CD4-positive, CD25-positive, alpha-beta regulatory T cell (primary cell): ENCODE measurements around the gene ABCC11. TPM values are rescaled to one million over a fixed set of nuclear protein-coding genes. Genes with fewer than 3 reads are reported as not detected.

Experiments used
- ATAC-seq, 2 donors: fragments of 150-1000 bp; cut with Tn5 transposase; one replicate each; pipeline ENCODE4 v1.10.0; 2021; ENCODE audit warnings: low read depth in 2 of 2, moderate number of reproducible peaks in 2 of 2, moderate library complexity in 1 of 2
- DNase-seq, 3 donors: peaks; one replicate each; pipeline versions ENCODE4 v3.0.0 to v3.0.0-alpha.2; 2012 to 2022; ENCODE audit warnings: mixed read lengths in 1 of 3
- H3K27ac ChIP-seq: one replicate; pipeline ENCODE4 v1.7.0; 2013; ENCODE audit warnings: mild to moderate bottlenecking, low read length; ENCODE audit not compliant: insufficient read depth, poor library complexity, severe bottlenecking
- H3K27me3 ChIP-seq: one replicate; pipeline ENCODE4 v1.7.0; 2013; ENCODE audit warnings: low read length; ENCODE audit not compliant: control insufficient read depth, insufficient read depth
- H3K36me3 ChIP-seq: one replicate; pipeline ENCODE4 v1.7.0; 2013; ENCODE audit warnings: mild to moderate bottlenecking, low read length, moderate library complexity; ENCODE audit not compliant: control insufficient read depth, insufficient read depth
- H3K4me1 ChIP-seq: 2 replicates; pipeline ENCODE4 v1.7.0; 2013; ENCODE audit warnings: mild to moderate bottlenecking, low read length; ENCODE audit not compliant: insufficient read depth, control insufficient read depth, poor library complexity, severe bottlenecking
- H3K4me3 ChIP-seq: one replicate; pipeline ENCODE4 v1.7.0; 2013; ENCODE audit warnings: low read depth, mild to moderate bottlenecking, low read length, moderate library complexity
- H3K9me3 ChIP-seq, 2 experiments: 1 replicate in 1 of 2; 2 replicates in 1 of 2; pipeline ENCODE4 v1.7.0; 2013; ENCODE audit warnings: low read length in 2 of 2, mild to moderate bottlenecking in 1 of 2, moderate library complexity in 1 of 2; ENCODE audit not compliant: control insufficient read depth in 2 of 2
- H3K27ac Mint-ChIP-seq, 3 donors: one replicate each; pipeline ENCODE4 v1.8.0; 2020 to 2022; ENCODE audit warnings: mild to moderate bottlenecking in 3 of 3, mixed read lengths in 3 of 3, moderate library complexity in 2 of 3
- H3K27me3 Mint-ChIP-seq: one replicate; pipeline ENCODE4 v1.8.0; 2022; ENCODE audit warnings: mild to moderate bottlenecking, mixed read lengths
- H3K36me3 Mint-ChIP-seq: one replicate; pipeline ENCODE4 v1.8.0; 2020; ENCODE audit warnings: mixed read lengths
- H3K4me1 Mint-ChIP-seq, 4 donors: one replicate each; pipeline ENCODE4 v1.8.0; 2020 to 2022; ENCODE audit warnings: mixed read lengths in 4 of 4, mild to moderate bottlenecking in 1 of 4
- H3K4me3 Mint-ChIP-seq, 4 donors: one replicate each; pipeline ENCODE4 v1.8.0; 2020 to 2022; ENCODE audit warnings: mild to moderate bottlenecking in 4 of 4, mixed read lengths in 4 of 4, moderate library complexity in 3 of 4
- H3K9me3 Mint-ChIP-seq, 7 donors: one replicate each; pipeline ENCODE4 v1.8.0; 2020 to 2022; ENCODE audit warnings: mixed read lengths in 7 of 7, mild to moderate bottlenecking in 3 of 7, moderate library complexity in 2 of 7
- polyA plus RNA-seq, 4 donors: library from polyadenylated mRNA; unstranded; fragments of 300-500 nt; fragmentation: Illumina TruSeq; gene quantifications; one replicate each; pipeline ENCODE4 v1.2.3, GENCODE V29; 2021
- total RNA-seq: library from RNA; stranded (reverse); gene quantifications from one replicate; pipeline ENCODE4 v1.2.3, GENCODE V29; 2022

Gene ABCC11
- total and polyA plus RNA-seq, 5 donors from 2014 or later: 0.13 to 0.30 TPM; not detected in 3

DNA sequence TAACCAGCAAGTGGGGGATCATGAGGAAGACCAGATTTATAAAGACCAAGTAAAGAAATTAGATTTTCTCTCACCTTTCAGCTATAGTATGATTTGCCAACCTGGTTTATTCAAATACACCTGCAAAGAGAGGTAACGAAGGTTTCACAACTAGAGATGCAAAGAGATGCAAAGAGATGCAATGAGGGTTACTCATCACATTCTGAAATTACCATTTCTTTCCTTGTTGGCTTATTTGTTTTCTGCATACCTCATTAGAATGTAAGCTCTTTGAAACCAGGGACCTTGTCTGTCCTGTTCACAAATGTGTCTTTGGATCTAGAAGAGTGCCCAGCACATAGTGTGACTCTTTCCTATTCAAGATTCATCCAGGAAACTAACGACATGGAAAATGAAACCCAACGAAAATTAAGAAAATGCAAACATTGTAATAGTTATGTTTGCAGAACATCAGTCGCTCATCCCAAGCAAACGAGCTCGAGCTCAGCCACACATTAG is 12.2 kb downstream of the ABCC11 start:
- Histone ChIP-seq H3K4me1 (no peaks in the 10 kb centered on the region), H3K27ac (no peak overlapping the region), H3K4me3 (no peak overlapping the region), H3K9me3 (no peaks in the 10 kb centered on the region), H3K27me3 (no peaks in the 10 kb centered on the region), H3K36me3 (no peaks in the 10 kb centered on the region)
- Mint-ChIP-seq H3K4me3 (peak overlapping the region in 1 of 4 donors; percentile 21), H3K9me3 (peaks cover 0 to 5% (median under 1%) of the 10 kb centered on the region in 7 donors), H3K36me3 (no peaks in the 10 kb centered on the region), H3K27ac (no peak overlapping the region), H3K27me3 (peaks cover 10% of the 10 kb centered on the region), H3K4me1 (peaks cover 0 to 7% (median 0%) of the 10 kb centered on the region in 4 donors)
- DNase-seq (no peak), ATAC-seq (no peak)

DNA sequence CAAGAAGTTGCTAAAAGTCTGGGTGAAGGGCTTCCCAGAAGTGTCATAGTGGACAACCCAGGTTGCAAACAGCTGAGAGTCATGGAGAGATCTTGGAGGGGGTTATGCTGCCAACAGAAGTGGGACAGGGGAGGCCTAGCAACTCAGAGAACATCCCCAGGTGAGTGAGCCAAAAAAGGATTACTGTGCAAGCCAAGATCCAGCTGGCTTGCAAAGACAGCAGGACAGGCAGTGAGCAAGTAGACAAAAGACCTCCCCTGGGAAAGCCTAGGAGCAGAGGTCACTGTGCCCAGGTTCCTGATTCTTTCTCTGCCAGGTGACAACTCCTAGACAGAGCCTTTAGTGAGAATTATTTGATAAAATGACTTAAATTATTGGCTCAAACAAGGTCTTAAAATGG is 12.7 kb downstream of the ABCC11 start:
- no peaks in the 10 kb centered on the region for H3K4me1 ChIP-seq
- Mint-ChIP-seq H3K27me3 (peaks cover 11% of the 10 kb centered on the region), H3K9me3 (peaks cover 0 to 2% (median 0%) of the 10 kb centered on the region in 7 donors), H3K36me3 (no peaks in the 10 kb centered on the region), H3K4me1 (peaks cover 0 to 7% (median 0%) of the 10 kb centered on the region in 4 donors), H3K27ac (no peak overlapping the region), H3K4me3 (no peak overlapping the region)
- H3K36me3 ChIP-seq: no peaks in the 10 kb centered on the region
- H3K27ac ChIP-seq: no peak overlapping the region
- no peak for DNase-seq
- H3K4me3 ChIP-seq: no peak overlapping the region
- H3K27me3 ChIP-seq: no peaks in the 10 kb centered on the region
- ATAC-seq: no peak
- H3K9me3 ChIP-seq: no peaks in the 10 kb centered on the region

DNA sequence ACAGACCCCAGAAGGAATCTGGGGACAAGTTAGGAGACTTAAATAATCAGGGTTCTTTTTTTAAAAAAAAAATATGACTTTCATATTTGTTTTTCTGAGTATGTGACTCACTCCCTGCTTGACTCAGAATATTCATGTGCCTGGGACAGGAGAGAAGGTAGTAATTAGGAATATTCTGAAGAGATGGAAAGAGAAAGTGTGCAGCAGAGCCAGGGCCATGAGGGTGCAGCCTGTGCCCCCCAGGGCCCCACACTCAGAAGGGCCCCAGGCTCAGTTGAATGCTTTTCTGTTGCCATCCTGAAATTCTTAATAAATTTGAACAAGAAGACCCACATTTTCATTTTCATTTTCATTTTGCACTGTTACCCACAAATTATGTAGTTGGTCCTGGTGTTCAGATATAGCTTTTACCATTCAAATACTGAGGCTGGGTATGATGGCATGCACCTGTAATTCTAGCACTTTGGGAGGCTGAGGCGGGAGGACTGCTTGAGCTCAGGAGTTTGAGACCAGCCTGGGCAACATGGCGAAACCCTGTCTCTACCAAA is 14.8 kb downstream of the ABCC11 start:
- Histone ChIP-seq H3K9me3 (no peaks in the 10 kb centered on the region), H3K36me3 (no peaks in the 10 kb centered on the region), H3K4me1 (no peaks in the 10 kb centered on the region), H3K4me3 (no peak overlapping the region), H3K27ac (no peak overlapping the region), H3K27me3 (no peaks in the 10 kb centered on the region)
- ATAC-seq (no peak), DNase-seq (peak in 1 of 3 donors; percentile 20)
- Mint-ChIP-seq H3K36me3 (no peaks in the 10 kb centered on the region), H3K9me3 (no peaks in the 10 kb centered on the region), H3K4me3 (no peak overlapping the region), H3K4me1 (peaks cover 0 to 7% (median 0%) of the 10 kb centered on the region in 4 donors), H3K27ac (no peak overlapping the region), H3K27me3 (peaks cover 14% of the 10 kb centered on the region)

DNA sequence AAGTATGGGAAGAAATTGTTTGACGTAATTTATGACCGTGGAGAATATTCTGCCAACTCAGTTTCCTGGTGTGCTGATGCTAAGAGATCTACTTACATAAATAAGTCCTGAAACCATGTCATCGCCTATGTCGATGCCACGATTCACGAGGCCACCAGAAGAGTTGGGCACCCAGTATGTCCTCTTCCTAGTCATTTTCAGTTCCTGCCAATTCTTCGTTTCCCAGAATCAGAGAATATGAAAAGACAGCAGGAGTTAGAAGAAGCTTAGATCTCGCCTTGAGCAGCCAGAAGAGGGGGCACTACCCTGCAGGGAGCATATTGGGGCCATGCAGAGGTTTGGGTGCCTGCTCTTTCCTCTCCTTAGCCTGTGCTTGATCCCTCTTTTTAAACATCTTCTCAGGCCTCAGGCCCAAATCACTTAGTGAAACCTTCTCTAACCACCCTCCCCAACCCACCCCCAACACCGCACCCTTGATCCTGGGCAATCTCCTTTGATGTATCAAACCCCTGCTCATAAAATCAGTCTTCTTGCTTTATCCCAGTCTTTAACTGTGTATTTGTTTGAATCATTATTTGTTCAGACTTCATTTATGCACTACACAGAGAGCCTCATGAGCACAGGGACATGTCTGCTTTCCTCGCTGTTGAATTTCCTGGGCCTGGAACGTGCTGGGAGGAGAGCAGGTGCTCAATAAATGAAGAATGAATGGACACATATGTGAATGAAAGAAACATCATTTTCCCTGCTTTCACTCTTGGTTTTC is 15.4 kb downstream of the ABCC11 start:
- H3K27ac Mint-ChIP-seq: no peak overlapping the region
- H3K36me3 Mint-ChIP-seq: no peaks in the 10 kb centered on the region
- peak in 2 of 3 donors; percentile 14 to 69 for DNase-seq
- Histone ChIP-seq H3K4me3 (no peak overlapping the region), H3K36me3 (no peaks in the 10 kb centered on the region), H3K27ac (no peak overlapping the region), H3K9me3 (no peaks in the 10 kb centered on the region), H3K27me3 (no peaks in the 10 kb centered on the region), H3K4me1 (no peaks in the 10 kb centered on the region)
- H3K4me1 Mint-ChIP-seq: peaks cover 0 to 7% (median 0%) of the 10 kb centered on the region in 4 donors
- H3K9me3 Mint-ChIP-seq: no peaks in the 10 kb centered on the region
- H3K4me3 Mint-ChIP-seq: no peak overlapping the region
- no peak for ATAC-seq
- peaks cover 16% of the 10 kb centered on the region for H3K27me3 Mint-ChIP-seq

DNA sequence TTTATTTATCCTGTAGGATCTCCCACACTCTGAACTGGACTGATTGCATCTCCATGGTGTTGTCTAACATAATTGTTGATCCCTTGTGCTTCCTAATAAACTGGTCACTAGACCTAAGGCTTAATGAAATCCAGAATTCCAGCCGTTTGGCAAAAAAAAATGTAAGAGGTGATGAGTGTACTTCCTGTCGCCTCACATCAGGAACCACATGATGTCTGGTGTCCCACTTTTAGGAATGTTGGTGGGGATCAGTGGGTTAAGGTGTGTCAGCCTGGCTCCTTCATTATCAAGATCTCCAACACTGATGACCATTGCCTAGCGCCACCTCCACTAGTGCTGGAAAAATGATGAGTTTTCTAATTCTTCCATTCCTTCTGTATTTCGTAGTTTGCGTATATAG is 21.9 kb downstream of the ABCC11 start:
- Histone ChIP-seq H3K27me3 (no peaks in the 10 kb centered on the region), H3K36me3 (no peaks in the 10 kb centered on the region), H3K27ac (no peak overlapping the region), H3K4me1 (no peaks in the 10 kb centered on the region), H3K4me3 (no peak overlapping the region), H3K9me3 (no peaks in the 10 kb centered on the region)
- H3K4me1 Mint-ChIP-seq: no peaks in the 10 kb centered on the region
- no peak for DNase-seq
- H3K4me3 Mint-ChIP-seq: no peak overlapping the region
- H3K9me3 Mint-ChIP-seq: peaks cover 0 to 1% (median 0%) of the 10 kb centered on the region in 7 donors
- H3K36me3 Mint-ChIP-seq: no peaks in the 10 kb centered on the region
- H3K27me3 Mint-ChIP-seq: peaks cover 15% of the 10 kb centered on the region
- H3K27ac Mint-ChIP-seq: no peak overlapping the region
- ATAC-seq: no peak

DNA sequence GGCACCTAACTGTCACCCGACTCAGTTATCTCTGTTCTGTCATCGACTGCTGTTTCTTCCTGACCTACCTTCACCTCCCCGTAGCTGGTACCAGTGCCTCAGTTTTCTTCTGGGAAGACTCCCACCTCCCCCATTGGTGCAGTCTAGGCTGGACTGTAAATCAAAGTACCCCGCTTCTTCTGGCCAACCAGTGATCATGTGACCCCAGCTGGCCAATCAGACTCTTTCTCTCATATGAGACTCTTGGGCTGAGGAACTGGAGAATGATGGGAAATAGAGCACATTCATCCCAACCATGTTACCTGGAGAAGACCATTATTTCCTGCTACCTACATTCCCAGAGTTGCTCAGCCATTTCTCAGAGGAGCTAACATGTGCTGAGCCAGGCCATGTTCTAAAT is 23.8 kb downstream of the ABCC11 start:
- Histone ChIP-seq H3K4me1 (no peaks in the 10 kb centered on the region), H3K27ac (no peak overlapping the region), H3K36me3 (no peaks in the 10 kb centered on the region), H3K9me3 (no peaks in the 10 kb centered on the region), H3K27me3 (no peaks in the 10 kb centered on the region), H3K4me3 (no peak overlapping the region)
- DNase-seq (no peak), ATAC-seq (no peak)
- Mint-ChIP-seq H3K27me3 (peaks cover 10% of the 10 kb centered on the region), H3K4me3 (no peak overlapping the region), H3K36me3 (no peaks in the 10 kb centered on the region), H3K27ac (no peak overlapping the region), H3K9me3 (peaks cover 0 to 1% (median 0%) of the 10 kb centered on the region in 7 donors), H3K4me1 (no peaks in the 10 kb centered on the region)

DNA sequence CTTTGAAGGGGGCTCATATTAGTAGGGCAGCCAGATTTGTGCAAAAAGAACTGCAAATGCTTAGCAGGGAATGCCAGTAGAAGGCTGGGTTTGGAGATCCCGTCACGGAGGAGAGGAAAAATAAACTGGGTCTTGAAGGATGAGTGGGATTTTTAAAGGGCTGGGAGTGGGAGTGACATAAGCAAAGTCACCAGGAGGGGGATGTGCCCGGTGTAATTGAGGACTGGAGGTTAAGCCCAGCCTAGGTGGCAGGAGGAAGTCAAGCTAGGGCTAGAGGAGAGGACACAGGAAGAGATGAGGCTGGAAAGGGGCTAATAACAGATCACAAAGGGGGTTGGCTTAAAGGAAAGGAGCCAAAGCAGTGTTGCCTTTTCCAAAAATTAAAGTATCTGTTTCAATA is 26.4 kb downstream of the ABCC11 start:
- H3K27ac Mint-ChIP-seq: no peak overlapping the region
- Histone ChIP-seq H3K9me3 (no peaks in the 10 kb centered on the region), H3K4me1 (no peaks in the 10 kb centered on the region), H3K27me3 (no peaks in the 10 kb centered on the region), H3K4me3 (no peak overlapping the region), H3K36me3 (no peaks in the 10 kb centered on the region), H3K27ac (no peak overlapping the region)
- ATAC-seq (no peak), DNase-seq (no peak)
- no peak overlapping the region for H3K4me3 Mint-ChIP-seq
- H3K36me3 Mint-ChIP-seq: no peaks in the 10 kb centered on the region
- no peaks in the 10 kb centered on the region for H3K4me1 Mint-ChIP-seq
- H3K9me3 Mint-ChIP-seq: peaks cover 0 to 1% (median 0%) of the 10 kb centered on the region in 7 donors
- peaks cover 5% of the 10 kb centered on the region for H3K27me3 Mint-ChIP-seq
